ENCODE results near the gene UGT1A10.

- TF ChIP-seq CTCF (conservative IDR thresholded peaks at IDR 0.05; ENCODE audit: low read length) (no peak), EZH2phosphoT487 (IDR thresholded peaks at IDR 0.05; ENCODE audit: borderline replicate concordance) (no peak)
Observed at GRCh38 chr2:233772153-233772552, 135.9 kb downstream of the UGT1A10 start.

All from Loucy (cell line).